HCT116 (cell line): Measurements from ENCODE around the gene AK3. TPM values are rescaled to one million over a fixed set of nuclear protein-coding genes. Genes with fewer than 3 reads are reported as not detected.

Experiments used
- ATAC-seq: fragments of 200-7000 bp; cut with Tn5 transposase; 2 replicates; pipeline ENCODE4 v1.9.1; 2020; ENCODE audit warnings: mild to moderate bottlenecking, moderate library complexity
- BruUV-seq: library from RNA; stranded (reverse); fragments of 400-500 nt; replicated peaks from 2 replicates; lab custom pipeline; 2021; lab: Mats Ljungman, UMichigan
- CTCF ChIA-PET: fragments of 300-600 bp; sonication (Branson Sonifier 250); formaldehyde crosslinking; loops from one replicate; lab custom pipeline; 2021; ENCODE audit warnings: antibody characterized with exemption; lab: Charles Lee
- POLR2A ChIA-PET: fragments of 300-600, 350-600 bp; sonication (Branson Sonifier 250); formaldehyde crosslinking; loops from one replicate; lab custom pipeline; 2021; ENCODE audit warnings: antibody characterized with exemption; lab: Charles Lee
- RAD21 ChIA-PET, 2 experiments: fragments of 300-600 bp; sonication (Branson Sonifier 250); formaldehyde crosslinking; loops; one replicate each; lab custom pipeline; 2023; ENCODE audit warnings: low total read pairs in 2 of 2; ENCODE audit not compliant: uncharacterized antibody in 2 of 2, unreplicated experiment in 2 of 2, low non-redundant PET in 1 of 2; lab: Charles Lee
- DNase-seq: peaks from one replicate; pipeline ENCODE4 v3.0.0-alpha.2; 2010; ENCODE audit warnings: low read depth, low spot score
- H2AFZ ChIP-seq: fragments of 200-600 bp; shearing (Covaris generic), sonication (generic); 2 replicates; pipeline ENCODE4 v1.6.1; 2017; ENCODE audit warnings: low read depth, mixed run types, mixed read lengths, antibody characterized with exemption, low read length; ENCODE audit not compliant: poor library complexity, severe bottlenecking
- H3K27ac ChIP-seq: 2 replicates; pipeline ENCODE4 v1.5.1; 2012; ENCODE audit warnings: low read depth, low read length
- H3K27me3 ChIP-seq: fragments of 200-600 bp; sonication (generic); 2 replicates; pipeline ENCODE4 v1.6.1; 2016; ENCODE audit warnings: mixed run types, low read length, mixed read lengths; ENCODE audit not compliant: insufficient read depth
- H3K36me3 ChIP-seq, 2 experiments: fragments of 200-500 bp in 1 of 2; fragments of 200-600 bp in 1 of 2; sonication (Bioruptor generic) in 1 of 2; sonication (generic) in 1 of 2; 2 replicates each; pipeline versions ENCODE4 v1.5.1 to v1.6.1; 2014 to 2016; ENCODE audit warnings: low read length in 2 of 2, inconsistent platforms in 1 of 2, mixed read lengths in 1 of 2, mixed run types in 1 of 2; ENCODE audit not compliant: insufficient read depth in 2 of 2, control insufficient read depth in 1 of 2
- H3K4me1 ChIP-seq, 2 experiments: fragments of 200-600 bp in 1 of 2; sonication (generic) in 1 of 2; 2 replicates each; pipeline versions ENCODE4 v1.5.1 to v1.6.1; 2012 to 2017; ENCODE audit warnings: low read length in 2 of 2, inconsistent platforms in 1 of 2, mild to moderate bottlenecking in 1 of 2, mixed read lengths in 1 of 2, mixed run types in 1 of 2, moderate library complexity in 1 of 2; ENCODE audit not compliant: insufficient read depth in 2 of 2, control insufficient read depth in 1 of 2
- H3K4me2 ChIP-seq: fragments of 200-600 bp; sonication (generic); 2 replicates; pipeline ENCODE4 v1.6.1; 2017; ENCODE audit warnings: mixed run types, low read length, mixed read lengths
- H3K4me3 ChIP-seq, 2 experiments: fragments of 200-600 bp in 1 of 2; sonication (generic) in 1 of 2; replicated peaks in 1 of 2; 2 replicates each; pipeline ENCODE4 v1.5.1; 2011 to 2016; ENCODE audit warnings: low read length in 2 of 2, control low read depth in 1 of 2, low read depth in 1 of 2, mild to moderate bottlenecking in 1 of 2, mixed read lengths in 1 of 2, mixed run types in 1 of 2
- H3K79me2 ChIP-seq: fragments of 200-600 bp; sonication (generic); 2 replicates; pipeline ENCODE4 v1.6.1; 2017; ENCODE audit warnings: mild to moderate bottlenecking, mixed run types, low read length, moderate library complexity, mixed read lengths; ENCODE audit not compliant: insufficient read depth
- H3K9ac ChIP-seq: fragments of 200-600 bp; sonication (generic); 2 replicates; pipeline ENCODE4 v1.6.1; 2016; ENCODE audit warnings: low read length, mixed read lengths
- H3K9me2 ChIP-seq: fragments of 200-600 bp; sonication (generic), shearing (Covaris generic); 2 replicates; pipeline ENCODE4 v1.6.1; 2017; ENCODE audit warnings: mixed run types, mild to moderate bottlenecking, moderate library complexity; ENCODE audit not compliant: insufficient read depth
- H3K9me3 ChIP-seq, 2 experiments: fragments of 200-500 bp in 1 of 2; fragments of 200-600 bp in 1 of 2; sonication (Bioruptor generic) in 1 of 2; sonication (generic) in 1 of 2; 2 replicates each; pipeline ENCODE4 v1.6.1; 2014 to 2017; ENCODE audit warnings: low read length in 2 of 2, mixed read lengths in 2 of 2, inconsistent platforms in 1 of 2, low read depth in 1 of 2, mild to moderate bottlenecking in 1 of 2, mixed run types in 1 of 2, moderate library complexity in 1 of 2; ENCODE audit not compliant: control insufficient read depth in 1 of 2, insufficient read depth in 1 of 2
- H4K20me1 ChIP-seq: fragments of 200-600 bp; sonication (generic), shearing (Covaris generic); 2 replicates; pipeline ENCODE4 v1.6.1; 2017; ENCODE audit warnings: mixed run types, mild to moderate bottlenecking, moderate library complexity; ENCODE audit not compliant: insufficient read depth
- ATF3 ChIP-seq: IDR thresholded peaks from 2 replicates; pipeline ENCODE4 v1.6.1; 2012
- CBX3 ChIP-seq: IDR thresholded peaks from 2 replicates; pipeline ENCODE4 v1.6.1; 2012; ENCODE audit warnings: low read depth
- CEBPB ChIP-seq: IDR thresholded peaks from 2 replicates; pipeline ENCODE4 v1.6.1; 2012; ENCODE audit warnings: low read depth
- CTCF ChIP-seq, 3 experiments: fragments of 200-600 bp in 1 of 3; sonication (generic) in 1 of 3; IDR thresholded peaks in 2 of 3; conservative IDR thresholded peaks in 1 of 3; 2 replicates each; pipeline ENCODE4 v1.5.1; 2012 to 2017; ENCODE audit warnings: low read depth in 2 of 3, low read length in 2 of 3, antibody characterized with exemption in 1 of 3, borderline replicate concordance in 1 of 3, control low read depth in 1 of 3, mild to moderate bottlenecking in 1 of 3, mixed read lengths in 1 of 3, mixed run types in 1 of 3, moderate library complexity in 1 of 3; ENCODE audit not compliant: insufficient read depth in 1 of 3
- EGR1 ChIP-seq: IDR thresholded peaks from 2 replicates; pipeline ENCODE4 v1.6.1; 2012; ENCODE audit warnings: low read depth
- ELF1 ChIP-seq: IDR thresholded peaks from 2 replicates; pipeline ENCODE4 v1.6.1; 2012; ENCODE audit warnings: low read depth, borderline replicate concordance
- EZH2 ChIP-seq: fragments of 200-600 bp; sonication (generic); IDR thresholded peaks from 2 replicates; pipeline ENCODE4 v1.6.1; 2017; ENCODE audit warnings: antibody characterized with exemption, mixed run types
- FOSL1 ChIP-seq: IDR thresholded peaks from 2 replicates; pipeline ENCODE4 v1.6.1; 2012; ENCODE audit warnings: low read depth
- MAX ChIP-seq: IDR thresholded peaks from 2 replicates; pipeline ENCODE4 v1.6.1; 2012
- POLR2A ChIP-seq: IDR thresholded peaks from 2 replicates; pipeline ENCODE4 v1.7.0; 2011; ENCODE audit warnings: borderline replicate concordance; ENCODE audit not compliant: insufficient read depth, insufficient read length; ENCODE audit errors: extremely low read depth
- POLR2AphosphoS5 ChIP-seq: IDR thresholded peaks from 2 replicates; pipeline ENCODE4 v1.6.1; 2011; ENCODE audit warnings: mild to moderate bottlenecking, low read depth, low read length, moderate library complexity
- RAD21 ChIP-seq: IDR thresholded peaks from 2 replicates; pipeline ENCODE4 v1.6.1; 2012; ENCODE audit warnings: low read depth, mild to moderate bottlenecking
- REST ChIP-seq: IDR thresholded peaks from 2 replicates; pipeline ENCODE4 v1.6.1; 2012; ENCODE audit warnings: low read depth
- SRF ChIP-seq: IDR thresholded peaks from 2 replicates; pipeline ENCODE4 v1.6.1; 2012; ENCODE audit warnings: low read depth
- TCF7L2 ChIP-seq: IDR thresholded peaks from 2 replicates; pipeline ENCODE4 v1.7.0; 2011; ENCODE audit warnings: borderline replicate concordance, inconsistent platforms; ENCODE audit not compliant: insufficient read depth, insufficient read length; ENCODE audit errors: extremely low read depth
- YY1 ChIP-seq: IDR thresholded peaks from 2 replicates; pipeline ENCODE4 v1.6.1; 2011; ENCODE audit warnings: low read length, low read depth, moderate library complexity, mild to moderate bottlenecking; ENCODE audit not compliant: insufficient replicate concordance; ENCODE audit errors: extremely low read depth
- ZBTB33 ChIP-seq: IDR thresholded peaks from 2 replicates; pipeline ENCODE4 v1.6.1; 2011; ENCODE audit warnings: mild to moderate bottlenecking, low read length, moderate library complexity; ENCODE audit not compliant: insufficient replicate concordance; ENCODE audit errors: extremely low read depth
- ZNF274 ChIP-seq: fragments of 200-500 bp; sonication (Bioruptor generic); IDR thresholded peaks from 2 replicates; pipeline ENCODE4 v1.6.1; 2014; ENCODE audit warnings: mild to moderate bottlenecking, low read depth, low read length, inconsistent platforms
- intact Hi-C: fragments of 100-400 bp; cut with micrococcal nuclease; formaldehyde crosslinking; loops from 2 replicates; pipeline ENCODE4 v1.10.0; 2022
- total RNA-seq: library from RNA; stranded (reverse); gene quantifications from one replicate; pipeline ENCODE4 v1.2.1, GENCODE V29; 2021; ENCODE audit not compliant: unreplicated experiment

AK3 gene
- total RNA-seq, 1 experiment from 2014 or later, result 43.0 TPM

GRCh38 chr9:4771788-4772187 lies 30.8 kb upstream of the AK3 start:
- Histone ChIP-seq H3K27ac (no peak overlapping the region), H3K79me2 (no peaks in the 10 kb centered on the region), H3K4me3 (no peak overlapping the region), H2AFZ (no peak overlapping the region), H4K20me1 (no peaks in the 10 kb centered on the region), H3K9me2 (no peaks in the 10 kb centered on the region), H3K4me2 (no peak overlapping the region), H3K9ac (no peak overlapping the region), H3K9me3 (no peaks in the 10 kb centered on the region), H3K27me3 (no peaks in the 10 kb centered on the region), H3K36me3 (no peaks in the 10 kb centered on the region), H3K4me1 (peaks cover 0 to 14% of the 10 kb centered on the region in 2 experiments; a peak in 3 of 4 replicates)
- BruUV-seq, result no TSS peak
- RAD21 ChIA-PET, result no interaction called here
- DNase-seq, result no peak
- no peak for ATAC-seq
- CTCF ChIA-PET, result no interaction called here
- intact Hi-C loops, result no loop called here
- TF ChIP-seq SRF (no peak), CEBPB (no peak), ZBTB33 (no peak), TCF7L2 (no peak), RAD21 (no peak), ATF3 (no peak), ELF1 (no peak), ZNF274 (no peak), CTCF (IDR thresholded peaks at IDR 0.05 in 2 of 3, conservative IDR thresholded peaks at IDR 0.05 in 1 of 3; ENCODE audit: borderline replicate concordance in 1 of 3, insufficient read depth in 1 of 3, low read depth in 2 of 3, low read length in 2 of 3) (no peak), POLR2AphosphoS5 (no peak), EGR1 (no peak), REST (no peak), EZH2 (no peak), CBX3 (no peak), YY1 (no peak), FOSL1 (no peak), POLR2A (no peak), MAX (no peak)
- POLR2A ChIA-PET, result no interaction called here
